ENCODE results near the gene ZNF488.
A peak's percentile ranks its signal among the peaks of the same experiment; 100 is the strongest.

The ZNF488 gene

GRCh38 chr10:47365431-47366180 is 18.5 kb downstream of the ZNF488 start:
- DNase-seq = no peak

GRCh38 chr10:47364911-47365310 is 19.2 kb downstream of the ZNF488 start:
- DNase-seq = no peak

- no peak for DNase-seq
These were observed 19.7 kb downstream of the ZNF488 start for GRCh38 chr10:47364366-47364765.

GRCh38 chr10:47363781-47364180 is 20.3 kb downstream of the ZNF488 start:
- DNase-seq = no peak

GRCh38 chr10:47362199-47362598 is 21.9 kb downstream of the ZNF488 start:
- no peak for DNase-seq

GRCh38 chr10:47361293-47361692 is 22.8 kb downstream of the ZNF488 start:
- peak in 1 of 2 experiments; percentile 2 for DNase-seq

- no peak for DNase-seq
These were observed 23.6 kb downstream of the ZNF488 start for GRCh38 chr10:47360419-47361040.

- DNase-seq = no peak
These were observed 24.3 kb downstream of the ZNF488 start for GRCh38 chr10:47359626-47360418.

GRCh38 chr10:47359101-47359500 is 25.0 kb downstream of the ZNF488 start:
- DNase-seq = no peak

- no peak for DNase-seq
These were observed 25.6 kb downstream of the ZNF488 start for GRCh38 chr10:47358457-47358856.

GRCh38 chr10:47357911-47358310 is 26.2 kb downstream of the ZNF488 start:
- DNase-seq = no peak

GRCh38 chr10:47357131-47357582 is 26.9 kb downstream of the ZNF488 start:
- DNase-seq = no peak

- no peak for DNase-seq
These were observed 27.4 kb downstream of the ZNF488 start for GRCh38 chr10:47356708-47357107.

- no peak for DNase-seq
These were observed 29.2 kb downstream of the ZNF488 start for GRCh38 chr10:47354900-47355299.

- DNase-seq = no peak
These were observed 29.9 kb downstream of the ZNF488 start for GRCh38 chr10:47354165-47354564.

GRCh38 chr10:47353351-47353750 is 30.7 kb downstream of the ZNF488 start:
- no peak for DNase-seq

GRCh38 chr10:47351899-47352815 is 31.9 kb downstream of the ZNF488 start:
- DNase-seq = no peak

- DNase-seq = no peak
These were observed 33.1 kb downstream of the ZNF488 start for GRCh38 chr10:47350671-47351640.

GRCh38 chr10:47349941-47350371 is 34.1 kb downstream of the ZNF488 start:
- no peak for DNase-seq

GRCh38 chr10:47349516-47349915 is 34.6 kb downstream of the ZNF488 start:
- DNase-seq = no peak
